Measurements from ENCODE around the gene TMTC2. TPM values are rescaled to one million over a fixed set of nuclear protein-coding genes. Genes with fewer than 3 reads are reported as not detected.

The TMTC2 gene
- total RNA-seq, 4 donors from 2014 or later, result 19.5 to 35.8 (median 22.9) TPM

- H3K36me3 ChIP-seq, result no peaks in the 10 kb centered on the region
- H3K4me3 ChIP-seq, result no peak overlapping the region
- no peaks in the 10 kb centered on the region for H3K4me1 ChIP-seq
- WGBS, 2 donors, result 95 to 97% methylated on average over 5 of the region's 6 CpGs
- DNase-seq (ENCODE audit: low spot score in 2 of 2), result no peak
- peaks cover 0 to 27% (median 0%) of the 10 kb centered on the region in 4 donors for H3K9me3 ChIP-seq
- no peak overlapping the region for H3K27ac ChIP-seq
- no peak for TF ChIP-seq POLR2A (IDR thresholded peaks at IDR 0.05)
- TF ChIP-seq EP300 (IDR thresholded peaks at IDR 0.05), result no peak
- no peak for TF ChIP-seq CTCF (IDR thresholded peaks at IDR 0.05)
- no peaks in the 10 kb centered on the region for H3K27me3 ChIP-seq
Measured at GRCh38 chr12:83074358-83074894, 387.7 kb downstream of the TMTC2 start.

GRCh38 chr12:83075471-83075870, 388.8 kb downstream of the TMTC2 start:
- H3K9me3 ChIP-seq, result peaks cover 0 to 17% (median 0%) of the 10 kb centered on the region in 4 donors
- no peaks in the 10 kb centered on the region for H3K27me3 ChIP-seq
- no peaks in the 10 kb centered on the region for H3K36me3 ChIP-seq
- TF ChIP-seq CTCF (IDR thresholded peaks at IDR 0.05) (no peak), EP300 (IDR thresholded peaks at IDR 0.05) (no peak), POLR2A (IDR thresholded peaks at IDR 0.05) (no peak)
- WGBS, 2 donors, result 79 to 82% methylated on average over 1 of the region's 1 CpG
- no peaks in the 10 kb centered on the region for H3K4me1 ChIP-seq
- no peak for DNase-seq (ENCODE audit: low spot score in 2 of 2)
- no peak overlapping the region for H3K27ac ChIP-seq
- no peak overlapping the region for H3K4me3 ChIP-seq

- DNase-seq (ENCODE audit: low spot score in 2 of 2), result no peak
- Histone ChIP-seq H3K4me3 (no peak overlapping the region), H3K9me3 (peaks cover 0 to 8% (median 0%) of the 10 kb centered on the region in 4 donors), H3K4me1 (no peaks in the 10 kb centered on the region), H3K27ac (no peak overlapping the region), H3K27me3 (no peaks in the 10 kb centered on the region), H3K36me3 (no peaks in the 10 kb centered on the region)
- WGBS, 2 donors, result 87 to 90% methylated on average over 6 of the region's 6 CpGs
- TF ChIP-seq CTCF (IDR thresholded peaks at IDR 0.05), result no peak
- no peak for TF ChIP-seq EP300 (IDR thresholded peaks at IDR 0.05)
- TF ChIP-seq POLR2A (IDR thresholded peaks at IDR 0.05), result no peak
Measured at GRCh38 chr12:83077041-83077440, 390.3 kb downstream of the TMTC2 start.

- Histone ChIP-seq H3K27me3 (no peaks in the 10 kb centered on the region), H3K4me3 (no peak overlapping the region), H3K36me3 (no peaks in the 10 kb centered on the region), H3K4me1 (no peaks in the 10 kb centered on the region), H3K9me3 (no peaks in the 10 kb centered on the region), H3K27ac (no peak overlapping the region)
- DNase-seq (ENCODE audit: low spot score in 2 of 2), result no peak
- TF ChIP-seq CTCF (IDR thresholded peaks at IDR 0.05) (no peak), EP300 (IDR thresholded peaks at IDR 0.05) (no peak), POLR2A (IDR thresholded peaks at IDR 0.05) (no peak)
- WGBS, 2 donors, result 53 to 57% methylated on average over 5 of the region's 5 CpGs
Measured at GRCh38 chr12:83082690-83083276, 396.1 kb downstream of the TMTC2 start.

GRCh38 chr12:83083616-83084015, 396.9 kb downstream of the TMTC2 start:
- H3K36me3 ChIP-seq, result no peaks in the 10 kb centered on the region
- WGBS, 2 donors, result 62 to 70% methylated on average over 4 of the region's 4 CpGs
- TF ChIP-seq CTCF (IDR thresholded peaks at IDR 0.05) (no peak), POLR2A (IDR thresholded peaks at IDR 0.05) (no peak), EP300 (IDR thresholded peaks at IDR 0.05) (no peak)
- no peaks in the 10 kb centered on the region for H3K4me1 ChIP-seq
- no peak overlapping the region for H3K27ac ChIP-seq
- DNase-seq (ENCODE audit: low spot score in 2 of 2), result no peak
- no peaks in the 10 kb centered on the region for H3K9me3 ChIP-seq
- no peaks in the 10 kb centered on the region for H3K27me3 ChIP-seq
- H3K4me3 ChIP-seq, result no peak overlapping the region

Measured in tibial nerve (tissue), 4 donors.